Activated T-helper 1 cell treated with Interleukin-2 at 50 U/mL for 16 hours (primary cell): ENCODE measurements around the gene CHORDC1.
"Not testable (repeated sequence)": the region's sequence is repeated elsewhere in the genome, so short reads cannot be mapped to it uniquely, and the experiment has no call there.

Experiments
- DNase-seq: peaks from one replicate; pipeline ENCODE4 v3.0.0-alpha.2; 2020; ENCODE audit warnings: low read depth

Gene CHORDC1

GRCh38 chr11:90213322-90213721 lies 9.5 kb downstream of the CHORDC1 start:
- no peak for DNase-seq

DNA sequence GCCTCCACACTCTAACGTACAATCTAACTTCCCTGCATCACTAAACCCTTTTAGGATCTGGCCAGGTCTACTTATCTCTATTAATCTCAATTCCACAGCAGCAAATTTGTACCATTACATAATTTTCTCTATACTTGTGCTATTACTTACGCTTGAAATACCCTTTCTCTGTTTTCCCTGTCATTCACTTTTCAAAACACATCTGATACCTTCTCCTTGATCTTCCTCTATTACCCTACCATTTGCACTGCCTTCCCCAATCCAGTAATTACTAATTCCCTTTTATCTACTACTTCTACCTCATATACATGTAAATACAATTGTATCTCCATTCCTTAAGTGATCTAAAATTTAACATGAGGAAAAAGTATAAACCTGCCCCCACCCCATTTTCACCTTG lies 14.0 kb downstream of the CHORDC1 start:
- no peak for DNase-seq

DNA sequence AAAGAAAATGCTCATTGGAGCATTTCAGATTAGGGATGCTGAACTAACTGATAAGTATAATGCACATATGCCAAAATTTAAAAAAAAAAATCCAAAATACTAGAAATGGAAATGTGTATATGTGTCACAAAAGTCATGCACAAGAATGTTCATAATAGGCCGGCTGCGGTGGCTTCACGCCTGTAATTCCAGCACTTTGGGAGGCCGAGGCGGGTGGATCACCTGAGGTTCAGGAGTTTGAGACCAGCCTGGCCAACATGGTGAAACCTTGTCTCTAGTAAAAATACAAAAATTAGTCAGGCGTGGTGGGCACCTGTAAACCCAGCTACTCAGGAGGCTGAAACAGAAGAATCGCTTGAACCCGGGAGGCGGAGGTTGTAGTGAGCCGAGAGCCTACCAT lies 14.9 kb downstream of the CHORDC1 start:
- DNase-seq = not testable (repeated sequence)

- DNase-seq = no peak
Observed at GRCh38 chr11:90204832-90205646, 17.8 kb downstream of the CHORDC1 start.

DNA sequence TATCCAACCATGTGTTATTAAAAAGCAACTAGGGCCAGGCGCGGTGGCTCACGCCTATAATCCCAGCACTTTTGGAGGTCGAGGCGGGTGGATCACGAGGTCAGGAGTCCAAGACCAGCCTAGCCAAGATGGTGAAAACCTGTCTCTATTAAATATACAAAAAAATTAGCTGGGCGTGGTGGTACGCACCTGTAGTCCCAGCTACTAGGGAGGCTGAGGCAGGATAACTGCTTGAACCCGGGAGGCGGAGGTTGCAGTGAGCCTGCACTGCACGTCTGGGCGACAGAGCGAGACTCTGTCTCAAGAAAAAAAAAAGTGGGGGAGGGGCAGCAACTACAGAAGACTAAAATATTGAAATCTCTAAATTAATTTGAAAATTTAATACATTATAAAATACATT lies 18.4 kb downstream of the CHORDC1 start:
- no peak for DNase-seq

DNA sequence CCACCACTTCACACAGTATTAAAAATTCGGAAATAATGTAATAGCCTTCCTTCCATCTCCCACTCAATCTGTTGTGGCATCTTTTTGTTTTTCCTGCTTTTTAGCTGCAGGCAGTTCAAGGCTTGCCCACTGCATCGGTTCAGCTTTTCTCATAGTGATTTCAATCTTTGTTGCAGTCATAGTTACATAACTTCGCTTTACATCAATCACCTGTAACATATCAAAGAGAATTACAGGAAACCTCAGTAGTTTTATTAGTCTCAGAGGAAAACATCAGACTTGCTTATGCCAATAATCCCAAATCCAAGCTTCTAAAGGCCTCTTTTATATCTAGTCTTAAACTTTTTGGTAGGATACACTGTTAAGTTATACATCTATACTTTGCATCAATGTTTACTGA lies 20.5 kb downstream of the CHORDC1 start:
- no peak for DNase-seq

- no peak for DNase-seq
Observed at GRCh38 chr11:90197377-90197776, 25.5 kb downstream of the CHORDC1 start.

DNA sequence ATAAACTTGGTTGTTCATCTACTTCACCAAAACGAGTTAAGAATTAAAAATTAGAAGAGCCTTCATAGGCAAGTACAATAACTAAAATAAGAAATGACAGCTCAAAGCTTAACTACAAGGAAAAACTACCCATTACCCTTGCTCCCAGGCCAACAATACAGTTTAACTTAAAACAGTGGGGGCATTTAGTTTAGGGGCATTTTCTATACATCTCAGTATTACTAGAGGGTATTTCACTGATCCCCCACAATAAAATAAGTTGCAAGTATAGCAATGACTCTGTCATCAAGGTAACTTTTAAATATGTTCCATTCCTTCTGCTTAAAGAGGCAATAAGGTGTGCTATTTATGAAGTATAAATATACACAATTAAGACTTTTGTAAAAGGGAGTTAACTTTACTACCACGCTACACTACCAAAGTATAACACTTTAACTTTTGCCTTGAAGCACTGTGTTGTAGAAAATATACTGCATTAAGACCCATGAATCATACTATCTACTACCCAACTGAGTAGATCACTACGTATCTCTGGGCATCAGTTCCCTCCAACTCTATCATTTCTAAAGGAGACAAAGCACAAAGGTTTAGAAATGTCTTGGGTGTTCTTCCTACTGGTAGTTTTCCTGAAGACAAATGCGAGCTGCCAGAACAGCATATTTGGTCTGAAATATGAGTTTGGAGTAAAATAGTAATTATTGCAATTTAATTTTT lies 29.8 kb downstream of the CHORDC1 start:
- no peak for DNase-seq

GRCh38 chr11:90189011-90189410 lies 33.8 kb downstream of the CHORDC1 start:
- no peak for DNase-seq

- no peak for DNase-seq
Observed at GRCh38 chr11:90187839-90188238, 35.0 kb downstream of the CHORDC1 start.

DNA sequence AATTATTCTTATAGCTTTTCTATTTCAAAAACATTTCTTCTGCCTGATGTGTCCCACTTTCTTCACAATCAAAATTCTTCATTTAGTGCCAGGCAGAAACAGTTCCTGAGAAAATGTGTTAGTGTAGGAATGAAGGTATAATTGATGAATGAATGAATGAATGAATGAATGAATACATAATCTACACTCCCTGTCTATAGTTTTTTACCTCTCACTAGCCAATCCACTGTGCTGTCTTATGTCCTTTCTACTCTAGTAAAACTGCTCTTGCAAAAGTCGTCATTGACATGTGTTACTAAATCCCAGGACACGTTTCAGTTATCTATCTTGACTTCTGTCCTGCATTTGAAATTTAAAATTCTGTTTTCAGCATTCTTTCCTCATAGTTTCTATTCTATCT lies 42.9 kb downstream of the CHORDC1 start:
- DNase-seq = no peak

DNA sequence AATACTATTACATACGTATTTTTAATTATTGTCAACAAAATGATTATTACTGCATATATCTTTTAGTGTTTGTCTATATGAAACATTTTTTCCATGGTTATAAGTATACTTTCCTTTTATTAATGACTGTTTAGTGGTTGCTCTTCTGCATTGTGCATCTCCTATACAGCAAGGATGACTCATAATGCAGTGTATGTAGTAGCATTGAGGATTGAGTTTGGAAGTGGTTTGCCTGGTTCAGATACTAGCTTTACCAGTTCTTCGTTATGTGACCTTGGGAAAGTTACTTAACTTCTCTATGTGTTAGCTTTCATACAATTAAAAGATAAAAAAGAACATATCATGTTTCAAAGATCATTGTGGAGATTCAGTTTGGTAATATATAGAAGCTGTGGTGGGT lies 44.1 kb downstream of the CHORDC1 start:
- no peak for DNase-seq

- DNase-seq = no peak
Observed at GRCh38 chr11:90176069-90176468, 46.8 kb downstream of the CHORDC1 start.

DNA sequence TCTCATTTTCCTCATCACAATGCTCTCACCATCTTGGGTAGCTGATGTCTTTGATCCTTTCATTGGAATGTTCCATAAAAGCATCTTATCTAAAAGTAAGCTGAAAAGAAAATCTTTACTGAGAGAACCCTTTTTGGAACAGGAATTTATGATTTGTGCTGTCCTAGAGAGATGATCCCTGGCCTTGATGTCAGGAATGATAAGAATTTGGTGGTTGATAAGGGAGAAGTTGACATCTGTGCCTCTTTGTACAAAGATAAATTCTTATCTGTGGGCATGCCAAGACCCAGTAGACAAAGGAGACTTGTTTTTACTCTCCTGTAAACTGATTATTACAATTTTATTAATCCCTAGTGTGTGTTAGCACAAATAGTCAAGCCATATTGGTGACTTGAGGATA lies 51.5 kb downstream of the CHORDC1 start:
- no peak for DNase-seq

GRCh38 chr11:90168571-90168970 lies 54.3 kb downstream of the CHORDC1 start:
- DNase-seq = no peak

DNA sequence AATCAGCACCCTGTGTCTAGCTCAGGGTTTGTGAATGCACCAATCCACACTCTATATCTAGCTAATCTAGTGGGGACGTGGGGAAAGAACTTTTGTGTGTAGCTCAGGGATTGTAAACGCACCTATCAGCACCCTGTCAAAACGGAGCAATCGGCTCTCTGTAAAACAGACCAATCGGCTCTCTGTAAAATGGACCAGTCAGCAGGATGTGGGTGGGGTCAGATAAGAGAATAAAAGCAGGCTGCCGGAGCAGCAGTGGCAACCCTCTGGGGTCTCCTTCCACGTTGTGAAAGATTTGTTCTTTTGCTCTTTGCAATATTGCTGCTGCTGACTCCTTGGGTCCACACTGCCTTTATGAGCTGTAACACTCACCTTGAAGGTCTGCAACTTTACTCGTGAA lies 55.1 kb downstream of the CHORDC1 start:
- not testable (repeated sequence) for DNase-seq

DNA sequence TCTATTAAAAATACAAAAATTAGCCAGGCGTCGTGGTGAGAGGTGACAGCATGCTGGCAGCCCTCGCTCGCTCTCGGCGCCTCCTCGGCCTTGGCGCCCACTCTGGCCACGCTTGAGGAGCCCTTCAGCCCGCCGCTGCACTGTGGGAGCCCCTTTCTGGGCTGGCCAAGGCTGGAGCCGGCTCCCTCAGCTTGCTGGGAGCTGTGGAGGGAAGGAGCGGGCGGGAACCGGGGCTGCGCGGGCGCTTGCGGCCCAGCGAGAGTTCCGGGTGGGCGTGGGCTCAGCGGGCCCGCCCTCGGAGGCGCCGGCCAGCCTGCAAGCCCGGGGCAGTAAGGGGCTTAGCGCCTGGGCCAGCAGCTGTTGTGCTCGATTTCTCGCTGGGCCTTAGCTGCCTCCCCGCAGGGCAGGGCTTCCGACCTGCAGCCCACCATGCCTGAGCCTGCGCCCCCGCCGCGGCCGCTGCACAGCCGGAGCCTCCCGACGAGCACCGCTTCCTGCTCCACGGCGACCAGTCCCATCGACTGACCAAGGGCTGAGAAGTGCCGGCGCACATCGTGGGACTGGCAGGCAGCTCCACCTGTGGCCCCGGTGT lies 55.8 kb downstream of the CHORDC1 start:
- DNase-seq = not testable (repeated sequence)
